DMS53 treated with DMSO at 0.1 percent for 48 hours (cell line): ENCODE data around the gene EHBP1L1.
A peak's percentile ranks its signal among the peaks of the same experiment; 100 is the strongest.
"Not testable (repeated sequence)": the region's sequence is repeated elsewhere in the genome, so short reads cannot be mapped to it uniquely, and the experiment has no call there.

ENCODE experiments used
- DNase-seq: peaks from one replicate; lab custom pipeline; 2025; ENCODE audit not compliant: unreplicated experiment; lab: John Stamatoyannopoulos, UW

Gene EHBP1L1

GRCh38 chr11:65560555-65561418 lies 15.1 kb upstream of the EHBP1L1 start:
- DNase-seq = peak; percentile 22

- no peak for DNase-seq
Observed at GRCh38 chr11:65562020-65562419, 13.8 kb upstream of the EHBP1L1 start.

DNA sequence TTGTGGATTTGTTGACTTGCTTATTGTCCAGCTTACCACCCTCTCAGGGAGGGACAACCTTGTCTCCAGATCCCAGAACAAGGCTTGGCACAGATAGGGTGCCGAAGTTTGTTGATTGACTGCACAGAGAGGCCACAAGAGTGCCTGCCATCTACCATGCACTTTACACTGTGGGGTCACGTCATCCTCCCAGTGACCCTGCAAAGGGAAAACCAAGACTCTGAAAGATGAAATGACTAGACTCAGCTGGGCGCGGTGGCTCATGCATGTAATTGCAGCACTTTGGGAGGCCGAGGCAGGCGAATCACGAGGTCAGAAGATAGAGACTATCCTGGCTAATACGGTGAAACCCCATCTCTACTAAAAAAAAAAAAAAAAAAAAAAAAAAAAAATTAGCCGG lies 13.1 kb upstream of the EHBP1L1 start:
- no peak for DNase-seq

DNA sequence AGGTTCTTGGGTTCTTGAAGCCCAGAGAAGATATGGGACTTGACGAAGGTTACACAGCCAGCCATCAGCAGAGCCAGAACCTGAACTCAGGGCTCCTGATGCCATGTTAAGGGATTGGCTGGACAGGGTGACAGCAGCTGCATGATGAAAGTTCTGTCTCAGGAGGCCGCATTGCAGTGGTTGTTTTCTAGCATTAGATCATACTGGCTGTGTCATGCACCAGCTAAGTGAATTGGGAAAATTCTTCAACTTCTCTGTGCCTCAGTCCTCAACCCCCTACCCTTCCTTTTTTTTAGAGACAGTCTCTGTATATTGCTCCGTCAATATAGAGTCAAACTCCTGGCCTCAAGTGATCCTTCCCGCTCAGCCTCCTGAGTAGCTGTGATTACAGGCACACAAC lies 12.3 kb upstream of the EHBP1L1 start:
- no peak for DNase-seq

DNA sequence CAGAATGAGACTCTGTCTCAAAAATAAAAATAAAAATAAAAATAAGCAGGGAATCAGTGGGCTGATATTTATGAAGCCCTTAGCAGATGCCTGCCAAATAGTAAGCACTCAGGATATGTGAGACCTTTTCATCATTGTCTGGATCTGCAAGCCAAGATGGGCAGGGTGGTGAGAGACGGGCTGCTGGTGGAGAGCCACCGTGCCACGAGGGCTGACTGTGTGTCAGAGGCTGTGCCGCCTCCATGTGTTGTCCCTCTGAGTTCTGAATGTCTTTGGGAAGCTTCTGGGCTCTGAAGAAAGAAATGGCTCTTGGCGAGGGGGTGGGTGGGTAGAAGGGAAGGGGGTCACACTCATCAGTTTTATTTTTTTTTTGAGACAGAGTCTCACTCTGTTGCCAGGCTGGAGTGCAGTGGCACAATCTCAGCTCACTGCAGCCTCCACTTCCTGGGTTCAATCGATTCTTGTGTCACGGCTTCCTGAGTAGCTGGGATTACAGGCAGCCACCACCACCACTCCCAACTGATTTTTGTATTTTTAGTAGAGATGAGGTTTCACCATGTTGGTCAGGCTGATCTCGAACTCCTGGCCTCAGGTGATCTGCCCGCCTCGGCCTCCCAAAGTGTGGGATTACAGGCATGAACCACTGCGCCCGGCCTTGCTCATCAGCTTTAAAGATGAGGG lies 10.8 kb upstream of the EHBP1L1 start:
- not testable (repeated sequence) for DNase-seq

DNA sequence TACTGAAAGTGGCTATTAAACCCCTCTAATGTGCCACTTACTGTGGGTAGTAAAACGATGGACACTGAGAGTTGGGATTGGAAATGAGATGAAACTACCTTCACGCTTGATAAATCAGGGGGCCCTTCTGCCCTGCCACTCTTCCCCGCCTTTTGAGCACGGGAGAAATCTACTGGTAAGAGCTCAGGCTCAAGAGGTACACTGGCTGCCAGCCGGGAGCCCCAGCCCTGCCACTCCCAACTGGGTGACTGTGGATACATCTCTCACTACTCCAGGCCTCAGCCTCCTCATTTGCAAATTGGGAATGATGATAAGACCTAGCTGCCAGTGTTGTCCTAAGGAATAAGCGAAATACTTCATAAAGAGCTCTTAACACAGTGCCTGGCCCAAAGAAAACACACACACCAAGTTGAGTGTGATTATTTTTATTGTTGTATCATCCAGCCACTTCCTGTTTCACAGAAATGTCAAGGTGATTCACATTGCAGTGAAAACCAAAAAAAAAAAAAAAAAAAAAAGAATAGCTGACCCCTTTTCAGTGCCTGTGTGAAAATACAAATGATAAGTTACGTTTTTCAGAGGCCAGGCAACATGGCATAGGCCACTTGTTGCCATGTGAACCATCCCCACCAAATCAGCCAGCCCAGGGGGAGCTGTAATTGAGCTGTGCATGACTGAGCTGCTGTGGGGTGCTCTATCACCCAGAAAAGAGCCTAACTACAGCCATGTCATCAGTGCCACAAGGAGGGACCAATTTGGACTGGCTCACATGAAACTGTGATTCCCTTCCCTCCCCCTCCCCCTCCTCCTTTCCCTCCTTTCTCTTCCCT lies 10.0 kb upstream of the EHBP1L1 start:
- DNase-seq = no peak

- no peak for DNase-seq
Observed at GRCh38 chr11:65569164-65569972, 6.5 kb upstream of the EHBP1L1 start.

DNA sequence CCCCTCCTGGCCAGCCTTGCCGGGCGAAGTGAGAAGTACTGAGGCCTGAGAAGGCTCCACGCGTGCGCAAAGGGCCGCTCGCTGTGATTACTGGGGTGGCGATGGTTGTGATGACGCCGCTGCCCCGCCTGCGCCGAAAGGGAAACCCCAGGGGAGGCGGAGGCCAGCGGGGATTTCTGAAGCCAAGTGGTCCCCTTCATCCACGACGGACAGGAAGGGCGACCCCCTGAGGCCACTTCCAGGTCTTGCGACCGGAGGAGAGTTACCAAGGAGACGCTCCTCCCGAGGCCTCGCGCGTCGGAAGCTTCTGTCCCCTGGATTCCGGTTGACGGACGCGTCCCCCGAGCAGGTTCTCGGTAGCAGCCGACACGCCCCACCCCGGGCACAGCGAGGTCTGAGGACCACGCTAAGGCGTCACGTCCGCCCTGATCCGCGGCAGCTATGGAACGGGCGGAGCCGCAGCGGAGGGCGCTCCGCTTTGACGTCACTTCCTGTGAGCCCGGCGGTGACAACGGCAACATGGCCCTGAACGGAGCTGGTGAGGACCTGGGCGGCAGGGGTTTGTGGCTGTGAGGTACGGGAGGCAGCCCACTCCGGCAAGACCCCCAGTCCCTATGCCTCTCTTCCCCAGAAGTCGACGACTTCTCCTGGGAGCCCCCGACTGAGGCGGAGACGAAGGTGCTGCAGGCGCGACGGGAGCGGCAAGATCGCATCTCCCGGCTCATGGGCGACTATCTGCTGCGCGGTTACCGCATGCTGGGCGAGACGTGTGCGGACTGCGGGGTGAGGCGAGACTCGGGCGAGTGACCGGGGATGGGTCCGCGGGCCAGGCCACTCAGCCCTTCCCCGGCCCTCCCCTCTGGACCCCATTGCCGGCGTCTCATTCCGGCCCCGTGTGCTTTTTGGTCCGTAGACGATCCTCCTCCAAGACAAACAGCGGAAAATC lies 5.6 kb upstream of the EHBP1L1 start, which contains the start of gene ZNRD2:
ZNRD2 (plus strand) TSS at position 505 of the 946 bp plus-strand sequence; CDS start at position 520, 15 bp downstream.
- DNase-seq = peak; percentile 93

- no peak for DNase-seq
Observed at GRCh38 chr11:65571420-65571819, 4.4 kb upstream of the EHBP1L1 start.

- peak; percentile 50 for DNase-seq
Observed at GRCh38 chr11:65571940-65572339, 3.9 kb upstream of the EHBP1L1 start.

GRCh38 chr11:65572356-65573051 lies 3.3 kb upstream of the EHBP1L1 start, which contains the start of gene FAM89B:
FAM89B (plus strand) TSS chr11:65572538; CDS start chr11:65572670, 132 bp downstream.
- DNase-seq = peak; percentile 55

DNA sequence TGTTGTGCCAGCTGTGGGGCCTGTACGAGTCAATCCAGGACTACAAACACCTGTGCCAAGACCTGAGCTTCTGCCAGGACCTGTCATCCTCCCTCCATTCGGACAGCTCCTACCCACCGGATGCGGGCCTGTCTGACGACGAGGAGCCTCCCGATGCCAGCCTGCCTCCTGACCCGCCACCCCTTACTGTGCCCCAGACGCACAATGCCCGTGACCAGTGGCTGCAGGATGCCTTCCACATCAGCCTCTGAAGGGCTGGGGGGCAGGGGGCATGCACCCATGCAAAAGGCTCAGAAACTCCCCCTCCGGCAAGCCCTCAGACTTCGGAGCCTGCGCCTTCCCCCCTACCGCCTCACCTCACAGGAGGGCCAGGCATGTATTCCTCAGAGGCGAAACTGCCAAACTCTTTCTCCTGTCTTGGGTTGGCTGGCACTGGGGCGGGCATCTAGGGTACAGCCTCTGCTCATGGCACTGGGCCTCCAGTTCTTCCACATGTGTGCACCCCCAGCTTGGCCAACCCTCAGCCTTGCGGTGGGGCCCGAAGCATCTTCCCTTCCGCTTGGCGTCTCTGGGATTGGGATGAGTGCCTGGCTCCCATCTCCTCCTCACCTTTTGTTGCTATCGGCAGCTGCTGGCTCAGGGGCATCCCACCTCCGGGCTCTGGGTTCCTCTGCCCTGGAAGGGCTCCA lies 2.3 kb upstream of the EHBP1L1 start:
- DNase-seq = no peak

GRCh38 chr11:65574109-65574810 lies 1.6 kb upstream of the EHBP1L1 start:
- DNase-seq = peak; percentile 67

DNA sequence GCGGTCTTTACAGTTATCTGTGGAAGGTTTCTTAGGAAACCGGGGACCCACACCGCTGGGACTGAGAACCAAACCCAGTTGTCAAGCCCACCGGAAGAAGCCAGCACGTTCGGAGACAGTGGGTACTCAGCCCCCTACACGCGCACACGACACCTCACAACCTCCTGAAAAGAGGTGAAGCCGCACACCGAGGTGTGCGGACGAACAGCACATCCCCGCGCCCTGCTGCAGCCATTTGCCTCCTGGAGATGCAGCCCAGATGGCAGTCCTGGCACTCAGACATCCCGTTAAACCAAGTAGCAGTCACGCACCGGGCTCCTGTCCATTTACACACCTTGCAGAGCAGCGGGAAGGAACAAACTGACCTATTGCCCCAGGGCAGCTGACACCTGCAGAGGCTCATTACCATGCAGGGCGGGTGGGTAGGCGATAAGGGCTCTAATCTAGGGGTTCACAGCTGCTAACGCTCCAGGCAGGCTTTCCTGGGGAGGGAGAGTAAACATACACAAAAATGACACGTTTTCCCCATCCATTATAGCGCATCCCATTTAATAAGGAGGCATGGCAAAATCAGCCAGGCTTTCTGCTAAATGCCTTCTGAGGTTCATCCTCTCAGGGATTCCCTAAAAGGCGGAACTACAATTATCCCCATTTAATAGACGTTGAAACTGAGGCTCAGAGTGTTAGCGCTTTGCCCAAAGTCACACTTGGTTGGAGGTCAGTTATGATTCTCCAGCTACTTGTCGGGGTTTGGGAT lies 864 bp upstream of the EHBP1L1 start:
- DNase-seq = peak; percentile 63

- DNase-seq = no peak
Observed at GRCh38 chr11:65576232-65576866, 496 bp downstream of the EHBP1L1 start.
